Cardiac septum (tissue), 1 donor: ENCODE results near the gene HDAC5. TPM values are rescaled to one million over a fixed set of nuclear protein-coding genes. Genes with fewer than 3 reads are reported as not detected.
"Not testable (repeated sequence)": the region's sequence is repeated elsewhere in the genome, so short reads cannot be mapped to it uniquely, and the experiment has no call there.

Experiments
- DNase-seq: peaks from one replicate; pipeline ENCODE4 v3.0.0-alpha.2; 2020; ENCODE audit warnings: low spot score
- intact Hi-C: fragments of 100-400 bp; cut with DNase I; formaldehyde crosslinking; loops from one replicate; pipeline ENCODE4 v1.14.0; 2022
- total RNA-seq: library from RNA; stranded (reverse); fragmentation: NEBNext Ultra II Directional; extraction: Animal tissue kit (Norgen Biotek cat#: 25700); gene quantifications from one replicate; pipeline ENCODE4 v1.2.1, GENCODE V29; 2021
- donor health status: DM: no; HTN: no; CAD: no.

HDAC5 gene
- total RNA-seq, 1 donor from 2014 or later = 75.5 TPM

GRCh38 chr17:44134752-44135568 lies 11.5 kb upstream of the HDAC5 start:
- intact Hi-C loops = no loop called here
- DNase-seq = no peak

GRCh38 chr17:44133918-44134476 lies 10.6 kb upstream of the HDAC5 start:
- no peak for DNase-seq
- intact Hi-C loops = no loop called here

GRCh38 chr17:44132275-44132821 lies 8.9 kb upstream of the HDAC5 start:
- intact Hi-C loops = no loop called here
- DNase-seq = no peak

GRCh38 chr17:44131372-44131771 lies 7.9 kb upstream of the HDAC5 start:
- intact Hi-C loops, DNase-seq: not testable (repeated sequence)

- no peak for DNase-seq
- intact Hi-C loops = no loop called here
These were observed 7.4 kb upstream of the HDAC5 start for GRCh38 chr17:44130693-44131349.

- intact Hi-C loops = no loop called here
- no peak for DNase-seq
These were observed 4.9 kb upstream of the HDAC5 start for GRCh38 chr17:44128383-44128782.

GRCh38 chr17:44124118-44124438 lies 637 bp upstream of the HDAC5 start:
- intact Hi-C loops = no loop called here
- no peak for DNase-seq

GRCh38 chr17:44122816-44123355 lies 555 bp downstream of the HDAC5 start:
- intact Hi-C loops = loop anchor here (1.0 to 2.0 kb wide), 2 partner anchors 18 to 52 kb away; partner anchors contain the start of genes G6PC3 and HROB
- no peak for DNase-seq

- DNase-seq = no peak
- intact Hi-C loops = loop anchor here (2.0 kb wide), 1 partner anchor 51 kb away; the partner anchor contains the start of gene G6PC3
These were observed 1.2 kb downstream of the HDAC5 start for GRCh38 chr17:44121997-44122815.

GRCh38 chr17:44120851-44121605 lies 2.4 kb downstream of the HDAC5 start:
- intact Hi-C loops = no loop called here
- DNase-seq = no peak

- intact Hi-C loops, DNase-seq: not testable (repeated sequence)
These were observed 3.2 kb downstream of the HDAC5 start for GRCh38 chr17:44120281-44120680.

GRCh38 chr17:44119798-44120197 lies 3.6 kb downstream of the HDAC5 start:
- no peak for DNase-seq
- intact Hi-C loops = no loop called here

- DNase-seq = no peak
- intact Hi-C loops = no loop called here
These were observed 4.4 kb downstream of the HDAC5 start for GRCh38 chr17:44119062-44119461.

- no peak for DNase-seq
- intact Hi-C loops = no loop called here
These were observed 4.9 kb downstream of the HDAC5 start for GRCh38 chr17:44118427-44119050.

- intact Hi-C loops = no loop called here
- DNase-seq = no peak
These were observed 6.1 kb downstream of the HDAC5 start for GRCh38 chr17:44117351-44117750.

- DNase-seq = no peak
- intact Hi-C loops = no loop called here
These were observed 7.6 kb downstream of the HDAC5 start for GRCh38 chr17:44115585-44116415.
